Smooth muscle cell (in vitro differentiated cells): ENCODE data around the gene IMMP2L. TPM values are rescaled to one million over a fixed set of nuclear protein-coding genes. Genes with fewer than 3 reads are reported as not detected.

Experiments used
- DNase-seq: peaks from one replicate; lab custom pipeline; 2025; ENCODE audit not compliant: unreplicated experiment; lab: John Stamatoyannopoulos, UW
- H2AFZ ChIP-seq: fragments of 200-600 bp; sonication (generic); 2 replicates; pipeline ENCODE4 v1.6.0; 2016; ENCODE audit warnings: antibody characterized with exemption, low read depth, mild to moderate bottlenecking
- H3F3A ChIP-seq: fragments of 200-600 bp; sonication (generic); 2 replicates; pipeline ENCODE4 v1.6.0; 2017; ENCODE audit warnings: antibody characterized with exemption, low read depth
- H3K27ac ChIP-seq: fragments of 200-600 bp; sonication (generic); 2 replicates; pipeline ENCODE4 v1.5.1; 2016; ENCODE audit warnings: low read depth, mild to moderate bottlenecking
- H3K27me3 ChIP-seq: fragments of 200-600 bp; sonication (generic); 2 replicates; pipeline ENCODE4 v1.6.1; 2016; ENCODE audit warnings: low read depth, mild to moderate bottlenecking
- H3K36me3 ChIP-seq: fragments of 200-600 bp; sonication (generic); 2 replicates; pipeline ENCODE4 v1.5.1; 2016; ENCODE audit warnings: low read depth
- H3K4me1 ChIP-seq: fragments of 200-600 bp; sonication (generic); 2 replicates; pipeline ENCODE4 v1.5.1; 2016; ENCODE audit warnings: low read depth
- H3K4me2 ChIP-seq: fragments of 200-600 bp; sonication (generic); 2 replicates; pipeline ENCODE4 v1.6.0; 2016; ENCODE audit warnings: mild to moderate bottlenecking
- H3K4me3 ChIP-seq: fragments of 200-600 bp; sonication (generic); 2 replicates; pipeline ENCODE4 v1.5.1; 2016; ENCODE audit warnings: mild to moderate bottlenecking
- H3K79me2 ChIP-seq: fragments of 200-600 bp; sonication (generic); 2 replicates; pipeline ENCODE4 v1.6.0; 2016; ENCODE audit warnings: low read depth, mild to moderate bottlenecking
- H3K9ac ChIP-seq: fragments of 200-600 bp; sonication (generic); 2 replicates; pipeline ENCODE4 v1.6.0; 2016; ENCODE audit warnings: low read depth
- H3K9me3 ChIP-seq: fragments of 200-600 bp; sonication (generic); replicated peaks from 2 replicates; pipeline ENCODE4 v1.5.1; 2016; ENCODE audit warnings: low read depth
- H4K20me1 ChIP-seq: fragments of 200-600 bp; sonication (generic); 2 replicates; pipeline ENCODE4 v1.6.0; 2016; ENCODE audit warnings: low read depth
- CTCF ChIP-seq: fragments of 200-600 bp; sonication (generic); IDR thresholded peaks from 2 replicates; pipeline ENCODE4 v1.5.1; 2017; ENCODE audit warnings: borderline replicate concordance, mild to moderate bottlenecking, antibody characterized with exemption; ENCODE audit not compliant: insufficient read depth, poor library complexity, severe bottlenecking
- WGBS: methylation state at CpG from one replicate; pipeline ENCODE4 v1.1.7; 2016; ENCODE audit warnings: low lambda C conversion rate; 5-methylcytosine and 5-hydroxymethylcytosine counted together
- polyA plus RNA-seq: library from polyadenylated mRNA; unstranded; fragments of >200 nt; fragmentation: Nextera tagmentation; extraction: Ambion mirVana; gene quantifications from 2 replicates; pipeline ENCODE4 v1.2.1, GENCODE V29; 2016
- total RNA-seq: library from RNA; depleted of rRNA; stranded (reverse); fragments of >200 nt; gene quantifications from 2 replicates; pipeline ENCODE4 v1.2.3, GENCODE V29; 2014

IMMP2L gene
- total and polyA plus RNA-seq, 2 experiments from 2014 or later: 10.9 to 11.1 TPM

GRCh38 chr7:111438369-111439289 is 123.7 kb downstream of the IMMP2L start:
- Histone ChIP-seq H3K9ac (no peak overlapping the region), H2AFZ (no peak overlapping the region), H3K4me2 (peak overlapping the region; percentile 23), H3K27me3 (no peaks in the 10 kb centered on the region), H3F3A (no peaks in the 10 kb centered on the region), H3K79me2 (no peaks in the 10 kb centered on the region), H3K4me3 (no peak overlapping the region), H3K27ac (peak overlapping the region; percentile 29), H3K4me1 (peaks cover 12% of the 10 kb centered on the region), H4K20me1 (no peaks in the 10 kb centered on the region), H3K9me3 (no peaks in the 10 kb centered on the region), H3K36me3 (no peaks in the 10 kb centered on the region)
- no peak for TF ChIP-seq CTCF
- DNase-seq: no peak
- WGBS: 44% methylated on average over 3 of the region's 3 CpGs

- DNase-seq: no peak
Observed at GRCh38 chr7:111437736-111438135, 124.6 kb downstream of the IMMP2L start.

DNA sequence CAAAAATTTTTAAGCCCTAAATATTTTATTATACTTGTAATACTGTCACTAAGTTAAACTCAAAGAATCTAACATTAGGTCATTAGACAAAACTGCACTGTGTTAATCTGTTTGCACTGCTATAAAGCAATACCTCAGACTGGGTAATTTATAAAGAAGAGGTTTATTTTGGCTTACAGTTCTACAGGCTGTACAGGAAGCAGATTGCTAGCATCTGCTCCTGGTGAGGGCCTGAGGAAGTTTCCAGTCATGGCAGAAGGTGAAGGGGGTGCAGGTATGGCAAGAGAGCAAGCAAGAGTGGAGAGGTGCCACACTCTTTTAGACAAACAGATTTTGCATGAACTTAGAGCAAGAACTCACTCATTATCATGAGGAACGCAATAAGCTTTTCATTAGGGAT is 125.7 kb downstream of the IMMP2L start:
- no peaks in the 10 kb centered on the region for H3K79me2 ChIP-seq
- no peaks in the 10 kb centered on the region for H3K36me3 ChIP-seq
- H2AFZ ChIP-seq: no peak overlapping the region
- DNase-seq: no peak
- H3K27me3 ChIP-seq: no peaks in the 10 kb centered on the region
- H3K27ac ChIP-seq: no peak overlapping the region
- H3K9ac ChIP-seq: no peak overlapping the region
- H3K9me3 ChIP-seq: no peaks in the 10 kb centered on the region
- H3K4me2 ChIP-seq: no peak overlapping the region
- no peak for TF ChIP-seq CTCF
- H3F3A ChIP-seq: no peaks in the 10 kb centered on the region
- H3K4me1 ChIP-seq: peaks cover 12% of the 10 kb centered on the region
- no peaks in the 10 kb centered on the region for H4K20me1 ChIP-seq
- WGBS: 94% methylated on average over 1 of the region's 1 CpG
- no peak overlapping the region for H3K4me3 ChIP-seq

More at GRCh38 chr7:111437736-111438135, 124.6 kb downstream of the IMMP2L start:
- no peak overlapping the region for H2AFZ ChIP-seq
- no peaks in the 10 kb centered on the region for H4K20me1 ChIP-seq
- no peaks in the 10 kb centered on the region for H3K9me3 ChIP-seq
- no peak for TF ChIP-seq CTCF
- H3F3A ChIP-seq: no peaks in the 10 kb centered on the region
- peaks cover 12% of the 10 kb centered on the region for H3K4me1 ChIP-seq
- no peak overlapping the region for H3K9ac ChIP-seq
- H3K27ac ChIP-seq: peak overlapping the region; percentile 29
- 73% methylated on average over 2 of the region's 2 CpGs for WGBS
- no peak overlapping the region for H3K4me3 ChIP-seq
- H3K79me2 ChIP-seq: no peaks in the 10 kb centered on the region
- H3K36me3 ChIP-seq: no peaks in the 10 kb centered on the region
- H3K27me3 ChIP-seq: no peaks in the 10 kb centered on the region
- H3K4me2 ChIP-seq: no peak overlapping the region
